GM23248 (cell line): ENCODE data around the gene PEX10. TPM values are rescaled to one million over a fixed set of nuclear protein-coding genes. Genes with fewer than 3 reads are reported as not detected.

Experiments used
- DNase-seq: peaks from one replicate; pipeline ENCODE4 v3.0.0-alpha.2; 2015
- H2AFZ ChIP-seq: fragments of 200-600 bp; sonication (generic); 2 replicates; pipeline ENCODE4 v1.6.1; 2016; ENCODE audit warnings: antibody characterized with exemption
- H3F3A ChIP-seq: fragments of 200-600 bp; sonication (generic); 2 replicates; pipeline ENCODE4 v1.6.1; 2016; ENCODE audit warnings: mild to moderate bottlenecking, antibody characterized with exemption, mixed run types; ENCODE audit not compliant: insufficient read depth
- H3K27ac ChIP-seq: fragments of 200-600 bp; sonication (generic); 2 replicates; pipeline ENCODE4 v1.5.1; 2016; ENCODE audit warnings: mild to moderate bottlenecking
- H3K27me3 ChIP-seq: fragments of 200-600 bp; sonication (generic); replicated peaks from 2 replicates; pipeline ENCODE4 v1.6.1; 2016; ENCODE audit warnings: mild to moderate bottlenecking; ENCODE audit not compliant: insufficient read depth
- H3K36me3 ChIP-seq: fragments of 200-600 bp; sonication (generic); 2 replicates; pipeline ENCODE4 v1.6.1; 2016; ENCODE audit warnings: low read depth, mild to moderate bottlenecking
- H3K4me1 ChIP-seq: fragments of 200-600 bp; sonication (generic); 2 replicates; pipeline ENCODE4 v1.6.1; 2016; ENCODE audit warnings: mild to moderate bottlenecking; ENCODE audit not compliant: insufficient read depth
- H3K4me2 ChIP-seq: fragments of 200-600 bp; sonication (generic); one replicate; pipeline ENCODE4 v1.6.1; 2016; ENCODE audit warnings: mild to moderate bottlenecking; ENCODE audit not compliant: unreplicated experiment
- H3K4me3 ChIP-seq: fragments of 200-600 bp; sonication (generic); 2 replicates; pipeline ENCODE4 v1.5.1; 2016; ENCODE audit warnings: mild to moderate bottlenecking
- H3K79me2 ChIP-seq: fragments of 200-600 bp; sonication (generic); 2 replicates; pipeline ENCODE4 v1.6.1; 2016; ENCODE audit warnings: mild to moderate bottlenecking; ENCODE audit not compliant: insufficient read depth
- H3K9ac ChIP-seq: fragments of 200-600 bp; sonication (generic); 2 replicates; pipeline ENCODE4 v1.6.1; 2016; ENCODE audit warnings: mild to moderate bottlenecking
- H3K9me2 ChIP-seq: fragments of 200-600 bp; sonication (generic); 2 replicates; pipeline ENCODE4 v1.6.1; 2016; ENCODE audit warnings: mixed run types, mild to moderate bottlenecking, moderate library complexity; ENCODE audit not compliant: insufficient read depth
- H3K9me3 ChIP-seq: fragments of 200-600 bp; sonication (generic); one replicate; pipeline ENCODE4 v1.6.1; 2017; ENCODE audit warnings: low read depth
- H4K20me1 ChIP-seq: fragments of 200-600 bp; sonication (generic); 2 replicates; pipeline ENCODE4 v1.6.0; 2016; ENCODE audit not compliant: insufficient read depth
- EZH2 ChIP-seq: fragments of 200-600 bp; sonication (generic); IDR thresholded peaks from 2 replicates; pipeline ENCODE4 v1.6.1; 2018; ENCODE audit warnings: antibody characterized with exemption, mild to moderate bottlenecking; ENCODE audit not compliant: insufficient read depth, poor library complexity, severe bottlenecking
- EZH2phosphoT487 ChIP-seq: fragments of 200-600 bp; sonication (generic); IDR thresholded peaks from 2 replicates; pipeline ENCODE4 v1.6.1; 2018; ENCODE audit warnings: antibody characterized with exemption, moderate library complexity, mild to moderate bottlenecking, low read depth; ENCODE audit not compliant: insufficient read depth
- WGBS, 2 experiments: methylation state at CpG; one replicate each; pipeline ENCODE4 v1.1.6; 2015 to 2017; ENCODE audit warnings: low lambda C conversion rate in 2 of 2, low coverage in 1 of 2; ENCODE audit errors: missing lambda C conversion rate in 2 of 2; 5-methylcytosine and 5-hydroxymethylcytosine counted together
- in situ Hi-C: fragments of 300-500 bp; cut with MboI; formaldehyde crosslinking; loops from 2 replicates; pipeline ENCODE4 v1.15.0; 2020
- polyA plus RNA-seq: library from polyadenylated mRNA; unstranded; fragments of >200 nt; fragmentation: Nextera tagmentation; extraction: Ambion mirVana; gene quantifications from 2 replicates; pipeline ENCODE4 v1.2.1, GENCODE V29; 2016
- total RNA-seq: library from RNA; depleted of rRNA; stranded (reverse); fragments of >200 nt; shearing (Covaris generic); gene quantifications from 2 replicates; pipeline ENCODE4 v1.2.3, GENCODE V29; 2014

The PEX10 gene
- total and polyA plus RNA-seq, 2 experiments from 2014 or later, result 24.7 to 51.3 TPM

GRCh38 chr1:2398871-2399270, 13.5 kb downstream of the PEX10 start:
- DNase-seq, result no peak

GRCh38 chr1:2397007-2397679, 15.2 kb downstream of the PEX10 start:
- no peak overlapping the region for H2AFZ ChIP-seq
- peaks cover 11% of the 10 kb centered on the region for H3K4me1 ChIP-seq
- no peaks in the 10 kb centered on the region for H3K9me2 ChIP-seq
- no peak overlapping the region for H3K9ac ChIP-seq
- H4K20me1 ChIP-seq, result no peaks in the 10 kb centered on the region
- H3K27me3 ChIP-seq, result no peaks in the 10 kb centered on the region
- H3F3A ChIP-seq, result peaks cover 14% of the 10 kb centered on the region
- H3K4me2 ChIP-seq, result no peak overlapping the region
- H3K4me3 ChIP-seq, result no peak overlapping the region
- in situ Hi-C loops, result no loop called here
- no peak for TF ChIP-seq EZH2phosphoT487
- no peak for TF ChIP-seq EZH2
- H3K36me3 ChIP-seq, result peaks cover 27% of the 10 kb centered on the region; the same call in 1 of the 2 replicates
- H3K79me2 ChIP-seq, result peaks cover 96% of the 10 kb centered on the region
- no peak for DNase-seq
- H3K9me3 ChIP-seq, result no peaks in the 10 kb centered on the region
- 95% methylated on average over 19 of the region's 19 CpGs for WGBS, 2 experiments
- H3K27ac ChIP-seq, result no peak overlapping the region

More at GRCh38 chr1:2398871-2399270, 13.5 kb downstream of the PEX10 start:
- Histone ChIP-seq H2AFZ (no peak overlapping the region), H3K27ac (no peak overlapping the region), H3K4me2 (no peak overlapping the region), H3K79me2 (peaks cover 94% of the 10 kb centered on the region), H3K9me2 (no peaks in the 10 kb centered on the region), H3F3A (peaks cover 16% of the 10 kb centered on the region), H4K20me1 (no peaks in the 10 kb centered on the region), H3K4me1 (no peaks in the 10 kb centered on the region), H3K9me3 (no peaks in the 10 kb centered on the region), H3K36me3 (peaks cover 38% of the 10 kb centered on the region), H3K4me3 (no peak overlapping the region), H3K27me3 (no peaks in the 10 kb centered on the region), H3K9ac (no peak overlapping the region)
- in situ Hi-C loops, result no loop called here
- TF ChIP-seq EZH2 (no peak), EZH2phosphoT487 (no peak)
- 83 to 86% methylated on average over 7 of the region's 7 CpGs for WGBS, 2 experiments

- TF ChIP-seq EZH2, result no peak
- WGBS, 2 experiments, result 95 to 98% methylated on average over 5 of the region's 5 CpGs
- in situ Hi-C loops, result no loop called here
These were observed 15.9 kb downstream of the PEX10 start for GRCh38 chr1:2396476-2396875.

GRCh38 chr1:2396059-2396458, 16.3 kb downstream of the PEX10 start:
- no peak overlapping the region for H3K27ac ChIP-seq
- in situ Hi-C loops, result no loop called here
- no peaks in the 10 kb centered on the region for H3K27me3 ChIP-seq
- no peaks in the 10 kb centered on the region for H4K20me1 ChIP-seq
- H3K9ac ChIP-seq, result no peak overlapping the region
- TF ChIP-seq EZH2 (no peak), EZH2phosphoT487 (no peak)
- peaks cover 90% of the 10 kb centered on the region for H3K79me2 ChIP-seq
- H3K4me3 ChIP-seq, result no peak overlapping the region
- H3F3A ChIP-seq, result peaks cover 14% of the 10 kb centered on the region
- no peaks in the 10 kb centered on the region for H3K9me2 ChIP-seq
- peaks cover 11% of the 10 kb centered on the region for H3K4me1 ChIP-seq
- no peak overlapping the region for H2AFZ ChIP-seq
- H3K36me3 ChIP-seq, result peaks cover 27% of the 10 kb centered on the region; the same call in 1 of the 2 replicates
- H3K4me2 ChIP-seq, result no peak overlapping the region
- H3K9me3 ChIP-seq, result no peaks in the 10 kb centered on the region
- 83 to 84% methylated on average over 17 of the region's 17 CpGs for WGBS, 2 experiments
- no peak for DNase-seq

More at GRCh38 chr1:2396476-2396875, 15.9 kb downstream of the PEX10 start:
- H4K20me1 ChIP-seq, result no peaks in the 10 kb centered on the region
- H3K4me3 ChIP-seq, result no peak overlapping the region
- peaks cover 91% of the 10 kb centered on the region for H3K79me2 ChIP-seq
- H3K9ac ChIP-seq, result no peak overlapping the region
- no peaks in the 10 kb centered on the region for H3K9me3 ChIP-seq
- no peak overlapping the region for H3K27ac ChIP-seq
- H2AFZ ChIP-seq, result no peak overlapping the region
- H3K36me3 ChIP-seq, result peaks cover 27% of the 10 kb centered on the region; the same call in 1 of the 2 replicates
- H3K4me1 ChIP-seq, result peaks cover 11% of the 10 kb centered on the region
- DNase-seq, result no peak
- no peaks in the 10 kb centered on the region for H3K27me3 ChIP-seq
- peaks cover 14% of the 10 kb centered on the region for H3F3A ChIP-seq
- H3K4me2 ChIP-seq, result no peak overlapping the region
- no peaks in the 10 kb centered on the region for H3K9me2 ChIP-seq
